K562 (cell line): ENCODE results near the gene CNNM4. TPM values are rescaled to one million over a fixed set of nuclear protein-coding genes. Genes with fewer than 3 reads are reported as not detected.

Experiments
- CTCF ChIP-seq, 3 experiments: IDR thresholded peaks in 2 of 3; conservative IDR thresholded peaks in 1 of 3; 2 replicates each; pipeline ENCODE4 v1.5.1; 2011 to 2012; ENCODE audit warnings: low read length in 3 of 3, mild to moderate bottlenecking in 3 of 3, control low read depth in 2 of 3, improper control_type of control experiment in 1 of 3, inconsistent platforms in 1 of 3, low read depth in 1 of 3, mixed read lengths in 1 of 3, moderate library complexity in 1 of 3; ENCODE audit not compliant: insufficient read depth in 2 of 3
- CXXC5 ChIP-seq: fragments of 250-450 bp; sonication (Bioruptor Pico); IDR thresholded peaks from 2 replicates; pipeline ENCODE4 v1.8.0; 2022; ENCODE audit warnings: inconsistent platforms, mild to moderate bottlenecking, moderate library complexity
- E2F4 ChIP-seq: sonication (generic); formaldehyde crosslinking; IDR thresholded peaks from 2 replicates; pipeline ENCODE4 v1.8.0; 2022; ENCODE audit warnings: mild to moderate bottlenecking, low read depth, missing genetic modification reagents
- ETS1 ChIP-seq: conservative IDR thresholded peaks from 2 replicates; pipeline ENCODE4 v1.6.1; 2011; ENCODE audit warnings: low read depth, mild to moderate bottlenecking, low read length; ENCODE audit not compliant: control insufficient read depth
- KDM1A ChIP-seq, 2 experiments: fragments of 450-650 bp; IDR thresholded peaks; 2 replicates each; pipeline ENCODE4 v1.6.1; 2016; ENCODE audit warnings: mild to moderate bottlenecking in 2 of 2
- MAZ ChIP-seq, 2 experiments: fragments of 450-650 bp in 1 of 2; sonication (generic) in 1 of 2; formaldehyde crosslinking; IDR thresholded peaks in 1 of 2; conservative IDR thresholded peaks in 1 of 2; 2 replicates each; pipeline versions ENCODE4 v1.4.0 to v1.5.0; 2020; ENCODE audit warnings: mild to moderate bottlenecking in 1 of 2, missing genetic modification reagents in 1 of 2
- MCM2 ChIP-seq: fragments of 450-650 bp; IDR thresholded peaks from 2 replicates; pipeline ENCODE4 v1.6.1; 2017; ENCODE audit warnings: low read depth, mild to moderate bottlenecking
- MYC ChIP-seq, 2 experiments: fragments of 250-450 bp in 1 of 2; sonication (Bioruptor Pico) in 1 of 2; IDR thresholded peaks; 2 replicates each; pipeline versions ENCODE4 v1.5.1 to v1.6.1; 2012 to 2021; ENCODE audit warnings: low read depth in 2 of 2, borderline replicate concordance in 1 of 2, improper control_type of control experiment in 1 of 2, low read length in 1 of 2, mild to moderate bottlenecking in 1 of 2, moderate library complexity in 1 of 2
- NRF1 ChIP-seq, 2 experiments: fragments of 450-650 bp; IDR thresholded peaks in 1 of 2; conservative IDR thresholded peaks in 1 of 2; 2 replicates each; pipeline ENCODE4 v1.6.1; 2014; ENCODE audit warnings: mild to moderate bottlenecking in 2 of 2
- POLR2B ChIP-seq: fragments of 450-650 bp; IDR thresholded peaks from 2 replicates; pipeline ENCODE4 v1.6.1; 2018; ENCODE audit warnings: low read depth; ENCODE audit not compliant: partially characterized antibody
- POLR3A ChIP-seq: IDR thresholded peaks from 2 replicates; pipeline ENCODE4 v1.6.1; 2011; ENCODE audit warnings: borderline replicate concordance, mild to moderate bottlenecking, moderate library complexity; ENCODE audit not compliant: insufficient read length, insufficient read depth; ENCODE audit errors: extremely low read depth
- RAD51 ChIP-seq: fragments of 450-650 bp; IDR thresholded peaks from 2 replicates; pipeline ENCODE4 v1.7.1; 2016; ENCODE audit warnings: low read depth, mild to moderate bottlenecking, borderline replicate concordance
- TAF1 ChIP-seq: IDR thresholded peaks from 2 replicates; pipeline ENCODE4 v1.6.1; 2011; ENCODE audit warnings: mild to moderate bottlenecking, low read length, moderate library complexity; ENCODE audit not compliant: insufficient read depth, control insufficient read depth, severe bottlenecking; ENCODE audit errors: extremely low read depth
- ZBTB11 ChIP-seq, 3 experiments: fragments of 200-800 bp in 1 of 3; fragments of 250-450 bp in 1 of 3; fragments of 450-650 bp in 1 of 3; sonication (Bioruptor Pico) in 1 of 3; sonication (Bioruptor generic) in 1 of 3; formaldehyde crosslinking in 1 of 3; IDR thresholded peaks; 2 replicates each; pipeline versions ENCODE4 v1.6.1 to v1.8.0; 2016 to 2022; ENCODE audit warnings: mild to moderate bottlenecking in 2 of 3, missing genetic modification characterization in 2 of 3, missing compliant biosample characterization in 1 of 3, moderate library complexity in 1 of 3
- ZNF766 ChIP-seq: fragments of 200-800 bp; sonication (Bioruptor generic); conservative IDR thresholded peaks from 2 replicates; pipeline ENCODE4 v1.6.1; 2016; ENCODE audit warnings: missing genetic modification characterization, missing compliant biosample characterization
- polyA plus RNA-seq, 8 experiments: library from polyadenylated mRNA; depleted of rRNA in 4 of 8; stranded (reverse) in 5 of 8; unstranded in 3 of 8; fragments of >200 nt; fragmentation: Nextera tagmentation in 2 of 8; fragmentation: Illumina TruSeq in 1 of 8; extraction: Ambion mirVana in 2 of 8; extraction: Trizol in 1 of 8; gene quantifications; 2 replicates each; pipeline versions ENCODE4 v1.2.1 to v1.2.3, GENCODE V29; 2011 to 2014; ENCODE audit warnings: inconsistent platforms in 1 of 8, missing spikeins in 1 of 8
- total RNA-seq, 7 experiments: library from RNA; depleted of rRNA in 6 of 7; stranded (reverse); fragments of >200 nt in 6 of 7; fragmentation: Illumina TruSeq in 2 of 7; extraction: Trizol in 2 of 7; gene quantifications; 2 replicates each; pipeline versions ENCODE4 v1.2.1 to v1.2.3, GENCODE V29; 2011 to 2021; ENCODE audit warnings: low replicate concordance in 1 of 7

CNNM4 gene
- total and polyA plus RNA-seq, 9 of the 15 experiments (the other 6 are each of a cell fraction or from before 2014, with no cell fraction given), result 0.96 to 6.3 (median 2.8) TPM

- 0 out of 6 replicates have a peak, but pooled peaks of 1 of the 3 experiments have one; percentile 40 for TF ChIP-seq ZBTB11 (CRISPR knock-in tag; IDR thresholded peaks at IDR 0.05)
- 0 out of 4 replicates have a peak, but pooled peaks of 1 of the 2 experiments have one; percentile 15 for TF ChIP-seq KDM1A (IDR thresholded peaks at IDR 0.05)
- TF ChIP-seq ZNF766, result no peak
- TF ChIP-seq TAF1, result peak; percentile 33
- no peak for TF ChIP-seq MCM2
- peak; percentile 77; the same call in 1 of the 2 replicates for TF ChIP-seq CXXC5 (CRISPR knock-in tag)
- peak; percentile 25; the same call in 1 of the 2 replicates for TF ChIP-seq E2F4 (CRISPR knock-in tag)
- TF ChIP-seq MYC (IDR thresholded peaks at IDR 0.05; ENCODE audit: low read depth, low read length), result peak; percentile 48; the same call in 1 of the 2 replicates
- TF ChIP-seq MYC (CRISPR knock-in tag; IDR thresholded peaks at IDR 0.05; ENCODE audit: borderline replicate concordance, low read depth), result no peak
- peak in 2 of 3 experiments; percentile 24 to 30; a peak in 3 of 6 replicates for TF ChIP-seq CTCF (IDR thresholded peaks at IDR 0.05 in 2 of 3, conservative IDR thresholded peaks at IDR 0.05 in 1 of 3; ENCODE audit: insufficient read depth in 2 of 3, low read depth in 1 of 3, low read length in 3 of 3)
- TF ChIP-seq POLR3A, result no peak
- TF ChIP-seq POLR2B, result no peak
- TF ChIP-seq ETS1, result 0 out of 2 replicates have a peak, but pooled peaks have one; percentile 20
- TF ChIP-seq RAD51, result no peak
- TF ChIP-seq NRF1 (conservative IDR thresholded peaks at IDR 0.05 in 1 of 2, IDR thresholded peaks at IDR 0.05 in 1 of 2), result peak; percentile 56 to 67; a peak in 3 of 4 replicates
- TF ChIP-seq MAZ (CRISPR knock-in tag; conservative IDR thresholded peaks at IDR 0.05 in 1 of 2, IDR thresholded peaks at IDR 0.05 in 1 of 2), result peak in 1 of 2 experiments; percentile 41; a peak in 1 of 4 replicates
Measured at GRCh38 chr2:96760036-96760985, at the start of gene CNNM4 (continued).
